GM23248 (cell line): Measurements from ENCODE around the gene ANKUB1. TPM values are rescaled to one million over a fixed set of nuclear protein-coding genes. Genes with fewer than 3 reads are reported as not detected.
A peak's percentile ranks its signal among the peaks of the same experiment; 100 is the strongest.

Source experiments
- DNase-seq: peaks from one replicate; pipeline ENCODE4 v3.0.0-alpha.2; 2015
- H2AFZ ChIP-seq: fragments of 200-600 bp; sonication (generic); 2 replicates; pipeline ENCODE4 v1.6.1; 2016; ENCODE audit warnings: antibody characterized with exemption
- H3F3A ChIP-seq: fragments of 200-600 bp; sonication (generic); 2 replicates; pipeline ENCODE4 v1.6.1; 2016; ENCODE audit warnings: mild to moderate bottlenecking, antibody characterized with exemption, mixed run types; ENCODE audit not compliant: insufficient read depth
- H3K27ac ChIP-seq: fragments of 200-600 bp; sonication (generic); 2 replicates; pipeline ENCODE4 v1.5.1; 2016; ENCODE audit warnings: mild to moderate bottlenecking
- H3K27me3 ChIP-seq: fragments of 200-600 bp; sonication (generic); replicated peaks from 2 replicates; pipeline ENCODE4 v1.6.1; 2016; ENCODE audit warnings: mild to moderate bottlenecking; ENCODE audit not compliant: insufficient read depth
- H3K36me3 ChIP-seq: fragments of 200-600 bp; sonication (generic); 2 replicates; pipeline ENCODE4 v1.6.1; 2016; ENCODE audit warnings: low read depth, mild to moderate bottlenecking
- H3K4me1 ChIP-seq: fragments of 200-600 bp; sonication (generic); 2 replicates; pipeline ENCODE4 v1.6.1; 2016; ENCODE audit warnings: mild to moderate bottlenecking; ENCODE audit not compliant: insufficient read depth
- H3K4me2 ChIP-seq: fragments of 200-600 bp; sonication (generic); one replicate; pipeline ENCODE4 v1.6.1; 2016; ENCODE audit warnings: mild to moderate bottlenecking; ENCODE audit not compliant: unreplicated experiment
- H3K4me3 ChIP-seq: fragments of 200-600 bp; sonication (generic); 2 replicates; pipeline ENCODE4 v1.5.1; 2016; ENCODE audit warnings: mild to moderate bottlenecking
- H3K79me2 ChIP-seq: fragments of 200-600 bp; sonication (generic); 2 replicates; pipeline ENCODE4 v1.6.1; 2016; ENCODE audit warnings: mild to moderate bottlenecking; ENCODE audit not compliant: insufficient read depth
- H3K9ac ChIP-seq: fragments of 200-600 bp; sonication (generic); 2 replicates; pipeline ENCODE4 v1.6.1; 2016; ENCODE audit warnings: mild to moderate bottlenecking
- H3K9me2 ChIP-seq: fragments of 200-600 bp; sonication (generic); 2 replicates; pipeline ENCODE4 v1.6.1; 2016; ENCODE audit warnings: mixed run types, mild to moderate bottlenecking, moderate library complexity; ENCODE audit not compliant: insufficient read depth
- H3K9me3 ChIP-seq: fragments of 200-600 bp; sonication (generic); one replicate; pipeline ENCODE4 v1.6.1; 2017; ENCODE audit warnings: low read depth
- H4K20me1 ChIP-seq: fragments of 200-600 bp; sonication (generic); 2 replicates; pipeline ENCODE4 v1.6.0; 2016; ENCODE audit not compliant: insufficient read depth
- EZH2 ChIP-seq: fragments of 200-600 bp; sonication (generic); IDR thresholded peaks from 2 replicates; pipeline ENCODE4 v1.6.1; 2018; ENCODE audit warnings: antibody characterized with exemption, mild to moderate bottlenecking; ENCODE audit not compliant: insufficient read depth, poor library complexity, severe bottlenecking
- EZH2phosphoT487 ChIP-seq: fragments of 200-600 bp; sonication (generic); IDR thresholded peaks from 2 replicates; pipeline ENCODE4 v1.6.1; 2018; ENCODE audit warnings: antibody characterized with exemption, moderate library complexity, mild to moderate bottlenecking, low read depth; ENCODE audit not compliant: insufficient read depth
- WGBS, 2 experiments: methylation state at CpG; one replicate each; pipeline ENCODE4 v1.1.6; 2015 to 2017; ENCODE audit warnings: low lambda C conversion rate in 2 of 2, low coverage in 1 of 2; ENCODE audit errors: missing lambda C conversion rate in 2 of 2; 5-methylcytosine and 5-hydroxymethylcytosine counted together
- in situ Hi-C: fragments of 300-500 bp; cut with MboI; formaldehyde crosslinking; loops from 2 replicates; pipeline ENCODE4 v1.15.0; 2020
- polyA plus RNA-seq: library from polyadenylated mRNA; unstranded; fragments of >200 nt; fragmentation: Nextera tagmentation; extraction: Ambion mirVana; gene quantifications from 2 replicates; pipeline ENCODE4 v1.2.1, GENCODE V29; 2016
- total RNA-seq: library from RNA; depleted of rRNA; stranded (reverse); fragments of >200 nt; shearing (Covaris generic); gene quantifications from 2 replicates; pipeline ENCODE4 v1.2.3, GENCODE V29; 2014

Gene ANKUB1
- total and polyA plus RNA-seq, 2 experiments from 2014 or later, result not detected

- DNase-seq, result no peak
- in situ Hi-C loops, result no loop called here
- no peaks in the 10 kb centered on the region for H3F3A ChIP-seq
- H3K9ac ChIP-seq, result no peak overlapping the region
- H3K9me3 ChIP-seq, result no peaks in the 10 kb centered on the region
- WGBS, 2 experiments, result 75 to 77% methylated on average over 8 of the region's 8 CpGs
- no peak overlapping the region for H2AFZ ChIP-seq
- no peaks in the 10 kb centered on the region for H3K79me2 ChIP-seq
- no peaks in the 10 kb centered on the region for H3K36me3 ChIP-seq
- H3K4me1 ChIP-seq, result no peaks in the 10 kb centered on the region
- no peaks in the 10 kb centered on the region for H4K20me1 ChIP-seq
- no peak overlapping the region for H3K27ac ChIP-seq
- no peak for TF ChIP-seq EZH2phosphoT487
- TF ChIP-seq EZH2, result no peak
- H3K9me2 ChIP-seq, result no peaks in the 10 kb centered on the region
- no peaks in the 10 kb centered on the region for H3K27me3 ChIP-seq
- H3K4me3 ChIP-seq, result no peak overlapping the region
- no peak overlapping the region for H3K4me2 ChIP-seq
These were observed 8.3 kb upstream of the ANKUB1 start for GRCh38 chr3:149800693-149801092.

GRCh38 chr3:149796026-149796425 is 3.7 kb upstream of the ANKUB1 start:
- Histone ChIP-seq H3F3A (no peaks in the 10 kb centered on the region), H3K36me3 (no peaks in the 10 kb centered on the region), H3K27ac (no peak overlapping the region), H3K4me1 (peaks cover 1% of the 10 kb centered on the region; the same call in 1 of the 2 replicates), H3K27me3 (no peaks in the 10 kb centered on the region), H2AFZ (no peak overlapping the region), H3K9ac (no peak overlapping the region), H3K4me3 (no peak overlapping the region), H3K9me2 (no peaks in the 10 kb centered on the region), H4K20me1 (no peaks in the 10 kb centered on the region), H3K79me2 (no peaks in the 10 kb centered on the region), H3K4me2 (no peak overlapping the region), H3K9me3 (no peaks in the 10 kb centered on the region)
- in situ Hi-C loops, result no loop called here
- WGBS, 2 experiments, result 85 to 91% methylated on average over 1 of the region's 1 CpG
- DNase-seq, result no peak
- no peak for TF ChIP-seq EZH2phosphoT487
- no peak for TF ChIP-seq EZH2

GRCh38 chr3:149790698-149791097 is 1.7 kb downstream of the ANKUB1 start:
- WGBS, 2 experiments, result 50 to 51% methylated on average over 3 of the region's 3 CpGs
- H3K9ac ChIP-seq, result no peak overlapping the region
- H3K4me3 ChIP-seq, result no peak overlapping the region
- DNase-seq, result no peak
- no peaks in the 10 kb centered on the region for H3F3A ChIP-seq
- H2AFZ ChIP-seq, result peak overlapping the region; percentile 64; the same call in 1 of the 2 replicates
- peaks cover 17% of the 10 kb centered on the region for H3K4me1 ChIP-seq
- H3K36me3 ChIP-seq, result no peaks in the 10 kb centered on the region
- H3K27me3 ChIP-seq, result no peaks in the 10 kb centered on the region
- in situ Hi-C loops, result no loop called here
- no peak overlapping the region for H3K4me2 ChIP-seq
- no peak for TF ChIP-seq EZH2
- H3K9me3 ChIP-seq, result no peaks in the 10 kb centered on the region
- H3K9me2 ChIP-seq, result no peaks in the 10 kb centered on the region
- no peaks in the 10 kb centered on the region for H4K20me1 ChIP-seq
- H3K79me2 ChIP-seq, result no peaks in the 10 kb centered on the region
- peak overlapping the region; percentile 44 for H3K27ac ChIP-seq

GRCh38 chr3:149790268-149790667 is 2.1 kb downstream of the ANKUB1 start:
- no peak overlapping the region for H3K4me3 ChIP-seq
- H3K9me3 ChIP-seq, result no peaks in the 10 kb centered on the region
- no peaks in the 10 kb centered on the region for H3K27me3 ChIP-seq
- WGBS, 2 experiments, result 55 to 65% methylated on average over 2 of the region's 2 CpGs
- in situ Hi-C loops, result no loop called here
- peak; percentile 67 for DNase-seq
- H4K20me1 ChIP-seq, result no peaks in the 10 kb centered on the region
- no peaks in the 10 kb centered on the region for H3K36me3 ChIP-seq
- TF ChIP-seq EZH2phosphoT487 (no peak), EZH2 (no peak)
- H3K4me2 ChIP-seq, result peak overlapping the region; percentile 38
- H3K4me1 ChIP-seq, result peaks cover 17% of the 10 kb centered on the region
- peak overlapping the region; percentile 64 for H2AFZ ChIP-seq
- H3F3A ChIP-seq, result no peaks in the 10 kb centered on the region
- H3K9ac ChIP-seq, result no peak overlapping the region
- peak overlapping the region; percentile 44 for H3K27ac ChIP-seq
- H3K9me2 ChIP-seq, result no peaks in the 10 kb centered on the region
- H3K79me2 ChIP-seq, result no peaks in the 10 kb centered on the region

GRCh38 chr3:149784064-149784704 is 8.2 kb downstream of the ANKUB1 start:
- peaks cover 22% of the 10 kb centered on the region for H3K4me1 ChIP-seq
- 94 to 96% methylated on average over 5 of the region's 5 CpGs for WGBS, 2 experiments
- peak overlapping the region; percentile 84 for H2AFZ ChIP-seq
- H3K79me2 ChIP-seq, result no peaks in the 10 kb centered on the region
- H4K20me1 ChIP-seq, result no peaks in the 10 kb centered on the region
- TF ChIP-seq EZH2 (no peak), EZH2phosphoT487 (no peak)
- in situ Hi-C loops, result no loop called here
- H3K27me3 ChIP-seq, result no peaks in the 10 kb centered on the region
- no peak overlapping the region for H3K4me3 ChIP-seq
- peak overlapping the region; percentile 57 for H3K27ac ChIP-seq
- no peaks in the 10 kb centered on the region for H3K9me2 ChIP-seq
- no peaks in the 10 kb centered on the region for H3K9me3 ChIP-seq
- no peak overlapping the region for H3K9ac ChIP-seq
- H3K4me2 ChIP-seq, result peak overlapping the region; percentile 57
- peaks cover 23% of the 10 kb centered on the region for H3F3A ChIP-seq
- no peaks in the 10 kb centered on the region for H3K36me3 ChIP-seq
- DNase-seq, result peak; percentile 6
